Mammary epithelial cell (primary cell): ENCODE data around the gene CYTL1.

ENCODE experiments used
- EZH2 ChIP-seq: IDR thresholded peaks from 2 replicates; pipeline ENCODE4 v1.6.1; 2012; ENCODE audit warnings: low read length, inconsistent platforms, borderline replicate concordance
- TF ChIP-seq, protein P1 (sequence below), 2 donors: IDR thresholded peaks in 1 of 2; conservative IDR thresholded peaks in 1 of 2; 2 replicates each; pipeline ENCODE4 v1.5.1; 2011 to 2012; ENCODE audit warnings: inconsistent platforms in 2 of 2, low read length in 2 of 2, mild to moderate bottlenecking in 2 of 2, control low read depth in 1 of 2, low read depth in 1 of 2; ENCODE audit not compliant: insufficient read depth in 1 of 2; ENCODE audit errors: extremely low read depth in 1 of 2

- TF ChIP-seq EZH2 = no peak
- TF ChIP-seq, protein P1, sequence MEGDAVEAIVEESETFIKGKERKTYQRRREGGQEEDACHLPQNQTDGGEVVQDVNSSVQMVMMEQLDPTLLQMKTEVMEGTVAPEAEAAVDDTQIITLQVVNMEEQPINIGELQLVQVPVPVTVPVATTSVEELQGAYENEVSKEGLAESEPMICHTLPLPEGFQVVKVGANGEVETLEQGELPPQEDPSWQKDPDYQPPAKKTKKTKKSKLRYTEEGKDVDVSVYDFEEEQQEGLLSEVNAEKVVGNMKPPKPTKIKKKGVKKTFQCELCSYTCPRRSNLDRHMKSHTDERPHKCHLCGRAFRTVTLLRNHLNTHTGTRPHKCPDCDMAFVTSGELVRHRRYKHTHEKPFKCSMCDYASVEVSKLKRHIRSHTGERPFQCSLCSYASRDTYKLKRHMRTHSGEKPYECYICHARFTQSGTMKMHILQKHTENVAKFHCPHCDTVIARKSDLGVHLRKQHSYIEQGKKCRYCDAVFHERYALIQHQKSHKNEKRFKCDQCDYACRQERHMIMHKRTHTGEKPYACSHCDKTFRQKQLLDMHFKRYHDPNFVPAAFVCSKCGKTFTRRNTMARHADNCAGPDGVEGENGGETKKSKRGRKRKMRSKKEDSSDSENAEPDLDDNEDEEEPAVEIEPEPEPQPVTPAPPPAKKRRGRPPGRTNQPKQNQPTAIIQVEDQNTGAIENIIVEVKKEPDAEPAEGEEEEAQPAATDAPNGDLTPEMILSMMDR (conservative IDR thresholded peaks at IDR 0.05 in 1 of 2, IDR thresholded peaks at IDR 0.05 in 1 of 2; ENCODE audit: extremely low read depth in 1 of 2, insufficient read depth in 1 of 2, low read depth in 1 of 2, low read length in 2 of 2) = no peak
These were observed 44.5 kb downstream of the CYTL1 start for GRCh38 chr4:4974727-4975126.
